Measurements from ENCODE around the gene NCMAP.
"Not testable (repeated sequence)": the region's sequence is repeated elsewhere in the genome, so short reads cannot be mapped to it uniquely, and the experiment has no call there.

Gene NCMAP

DNA sequence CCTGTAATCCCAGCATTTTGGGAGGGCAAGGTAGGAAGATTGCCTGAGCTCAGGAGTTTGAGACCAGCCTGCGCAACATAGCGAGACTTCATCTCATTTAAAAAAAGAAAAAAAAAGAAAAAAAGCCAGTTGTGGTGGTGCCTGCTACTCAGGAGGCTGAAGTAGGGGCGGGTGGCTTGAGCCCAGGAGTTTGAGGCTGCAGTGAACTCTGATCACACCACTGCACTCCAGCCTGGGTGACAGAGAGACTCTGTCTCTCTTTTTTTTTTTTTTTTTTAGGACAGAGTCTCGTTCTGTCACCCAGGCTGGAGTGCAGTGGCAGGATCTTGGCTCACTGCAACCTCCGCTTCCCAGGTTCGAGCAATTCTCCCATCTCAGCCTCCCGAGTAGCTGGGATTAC lies 26.6 kb upstream of the NCMAP start:
- not testable (repeated sequence) for H3K4me3 Mint-ChIP-seq; H3K27me3 Mint-ChIP-seq (ENCODE audit: low read depth); H3K9me3 Mint-ChIP-seq; H3K27ac Mint-ChIP-seq
- Mint-ChIP-seq H3K4me1 (ENCODE audit: low read depth) (peaks cover 29% of the 10 kb centered on the region), H3K36me3 (ENCODE audit: low read depth) (peaks cover 32% of the 10 kb centered on the region)

DNA sequence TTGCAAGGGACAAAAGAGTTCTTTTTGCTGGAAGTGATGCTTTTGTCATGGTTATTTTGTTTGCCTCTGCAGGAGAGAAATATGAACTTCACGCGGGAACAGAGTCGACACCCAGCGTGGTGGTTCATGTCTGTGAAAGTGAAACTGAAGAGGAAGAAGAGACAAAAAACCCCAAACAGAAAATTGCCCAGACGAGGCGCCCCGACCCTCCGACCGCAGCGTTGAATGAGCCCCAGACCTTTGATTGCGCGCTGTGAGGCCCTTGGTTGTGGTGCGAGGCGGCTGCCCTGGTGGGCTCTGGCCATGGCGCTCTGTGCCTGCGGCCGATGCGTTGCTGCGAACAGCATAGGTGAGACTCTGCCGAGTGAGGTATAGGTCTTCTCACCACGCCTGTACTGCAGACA lies 20.9 kb upstream of the NCMAP start:
- H3K27me3 Mint-ChIP-seq (ENCODE audit: low read depth): no peaks in the 10 kb centered on the region
- H3K4me3 Mint-ChIP-seq: peak overlapping the region; percentile 86
- H3K4me1 Mint-ChIP-seq (ENCODE audit: low read depth): peaks cover 40% of the 10 kb centered on the region
- peaks cover 53% of the 10 kb centered on the region for H3K36me3 Mint-ChIP-seq (ENCODE audit: low read depth)
- peak overlapping the region; percentile 96 for H3K27ac Mint-ChIP-seq
- no peaks in the 10 kb centered on the region for H3K9me3 Mint-ChIP-seq

DNA sequence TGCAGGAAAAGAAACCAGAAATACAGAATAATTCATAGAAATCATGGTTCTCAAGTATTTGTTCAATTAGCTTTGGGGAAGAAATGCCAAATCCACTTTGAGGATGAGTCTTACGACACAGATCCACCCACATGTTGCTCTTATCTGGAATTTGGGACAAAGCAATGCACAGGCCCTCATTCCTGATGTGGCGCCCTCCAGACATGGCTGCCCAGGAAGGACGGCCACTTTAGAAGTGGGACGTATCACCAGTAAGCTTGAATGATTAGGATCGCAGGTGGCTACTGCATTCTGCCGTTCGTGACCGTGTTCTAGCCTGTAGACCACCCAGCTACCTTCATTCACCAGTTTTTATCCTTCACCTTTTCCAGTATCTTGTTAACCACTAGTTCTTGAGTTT lies 20.1 kb upstream of the NCMAP start:
- Mint-ChIP-seq H3K4me3 (peak overlapping the region; percentile 86), H3K4me1 (ENCODE audit: low read depth) (peaks cover 48% of the 10 kb centered on the region), H3K36me3 (ENCODE audit: low read depth) (peaks cover 60% of the 10 kb centered on the region), H3K9me3 (no peaks in the 10 kb centered on the region), H3K27me3 (ENCODE audit: low read depth) (no peaks in the 10 kb centered on the region), H3K27ac (peak overlapping the region; percentile 96)

DNA sequence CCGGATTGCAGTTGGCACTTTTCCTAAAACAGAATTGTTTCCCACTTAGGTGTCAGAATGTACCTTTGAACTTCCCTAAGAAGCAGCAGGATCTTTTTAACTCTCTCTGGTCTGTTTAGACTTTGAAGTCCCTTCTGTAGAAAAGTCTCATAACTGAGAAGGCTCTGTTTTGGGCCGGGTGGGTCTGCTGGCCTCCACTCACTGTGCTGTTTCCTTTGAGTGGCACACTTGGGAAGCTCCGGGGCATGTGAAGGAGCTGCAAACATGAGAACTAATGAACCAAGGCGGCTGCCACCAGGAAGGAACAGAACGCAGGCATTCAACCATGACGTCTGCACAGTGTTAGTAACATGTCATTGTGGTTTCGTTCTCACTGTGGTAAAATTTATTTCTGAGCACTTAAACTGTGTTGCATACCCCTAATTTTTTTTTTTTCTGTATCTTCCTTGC lies 19.5 kb upstream of the NCMAP start:
- Mint-ChIP-seq H3K27ac (peak overlapping the region; percentile 96), H3K9me3 (no peaks in the 10 kb centered on the region), H3K4me3 (peak overlapping the region; percentile 86), H3K27me3 (ENCODE audit: low read depth) (no peaks in the 10 kb centered on the region), H3K36me3 (ENCODE audit: low read depth) (peaks cover 56% of the 10 kb centered on the region), H3K4me1 (ENCODE audit: low read depth) (peaks cover 54% of the 10 kb centered on the region)

DNA sequence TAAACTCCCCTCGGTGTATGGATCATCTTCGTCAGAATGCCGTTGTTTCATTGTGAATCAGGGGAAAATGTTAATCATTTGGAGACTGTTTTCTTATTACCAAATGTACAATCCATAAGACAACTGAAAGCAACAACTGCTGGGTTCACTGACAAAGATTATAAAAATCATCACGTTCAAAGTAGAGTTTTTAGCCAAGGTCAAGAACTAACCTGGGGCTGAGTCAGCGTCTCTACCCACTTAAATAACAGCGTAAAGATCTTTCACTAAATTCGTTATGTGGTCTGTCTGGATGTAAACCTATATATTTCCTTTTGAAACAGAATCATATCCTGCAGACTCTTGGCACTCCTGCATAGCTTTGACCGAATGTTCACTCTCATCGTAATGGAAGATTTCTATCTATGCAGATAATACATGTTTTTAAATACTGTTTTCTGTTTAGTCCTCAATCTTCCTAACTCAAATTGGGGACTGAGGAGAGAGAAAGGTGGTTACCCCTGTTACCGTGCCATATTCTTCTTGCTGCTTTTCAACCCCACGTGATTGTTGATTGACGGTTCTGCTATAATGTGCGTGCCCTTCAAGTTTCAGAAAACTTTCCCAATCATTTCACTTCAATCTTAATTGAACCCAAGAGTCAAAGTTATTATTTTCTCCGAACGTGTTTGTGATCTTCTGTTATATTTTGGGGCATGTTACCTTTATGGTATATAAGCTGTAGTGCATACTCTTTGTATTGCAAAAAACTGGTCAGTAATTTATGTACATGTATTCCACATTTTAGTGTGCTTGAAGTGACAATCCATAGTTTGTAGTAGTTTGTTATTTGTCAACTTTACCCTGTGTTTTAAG lies 15.6 kb upstream of the NCMAP start:
- Mint-ChIP-seq H3K4me1 (ENCODE audit: low read depth) (peaks cover 48% of the 10 kb centered on the region), H3K27me3 (ENCODE audit: low read depth) (peaks cover 3% of the 10 kb centered on the region), H3K4me3 (peak overlapping the region; percentile 1)

DNA sequence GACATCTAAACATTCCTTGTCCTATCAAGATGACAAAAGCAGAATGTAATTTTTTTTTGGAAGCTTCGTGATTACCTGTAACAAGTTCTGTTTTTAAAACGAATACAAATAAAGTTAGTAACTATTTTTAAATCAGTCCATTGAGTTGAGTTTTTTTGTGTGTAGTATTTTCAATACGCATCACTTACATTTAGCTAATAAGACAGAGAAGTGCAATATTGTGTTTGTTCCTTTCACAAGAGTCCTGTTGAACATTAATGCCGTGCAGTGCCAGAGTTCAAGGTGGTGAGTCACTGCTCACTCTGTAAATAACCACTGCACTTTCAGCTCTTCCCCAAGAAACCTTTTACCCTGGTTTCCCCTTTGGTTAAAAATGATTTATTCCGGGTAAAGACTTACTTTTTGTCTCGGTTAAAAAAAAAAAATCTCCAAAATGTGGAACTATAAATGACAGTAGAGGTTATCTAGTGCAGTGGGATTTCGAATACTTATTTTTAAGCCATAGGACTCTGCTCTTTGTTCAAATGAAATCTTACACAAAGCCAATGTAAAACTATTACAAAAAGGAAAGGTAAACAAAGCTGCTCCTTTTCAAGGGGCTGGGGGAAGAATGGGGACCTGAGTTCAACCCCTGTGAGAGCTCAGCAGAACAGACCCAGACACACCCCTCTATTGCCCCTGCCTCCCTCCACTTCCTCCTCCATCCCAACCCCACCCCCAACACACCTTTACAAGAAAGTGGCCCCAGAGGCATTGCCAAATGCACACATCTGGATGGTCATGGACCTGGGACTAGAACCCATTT lies 14.8 kb upstream of the NCMAP start:
- Mint-ChIP-seq H3K4me1 (ENCODE audit: low read depth) (peaks cover 46% of the 10 kb centered on the region), H3K27ac (peak overlapping the region; percentile 20), H3K36me3 (ENCODE audit: low read depth) (peaks cover 27% of the 10 kb centered on the region), H3K9me3 (no peaks in the 10 kb centered on the region), H3K4me3 (no peak overlapping the region), H3K27me3 (ENCODE audit: low read depth) (peaks cover 8% of the 10 kb centered on the region)

More for the DNA sequence above, 15.6 kb upstream of the NCMAP start:
- peak overlapping the region; percentile 52 for H3K27ac Mint-ChIP-seq
- H3K36me3 Mint-ChIP-seq (ENCODE audit: low read depth): peaks cover 33% of the 10 kb centered on the region
- H3K9me3 Mint-ChIP-seq: no peaks in the 10 kb centered on the region

DNA sequence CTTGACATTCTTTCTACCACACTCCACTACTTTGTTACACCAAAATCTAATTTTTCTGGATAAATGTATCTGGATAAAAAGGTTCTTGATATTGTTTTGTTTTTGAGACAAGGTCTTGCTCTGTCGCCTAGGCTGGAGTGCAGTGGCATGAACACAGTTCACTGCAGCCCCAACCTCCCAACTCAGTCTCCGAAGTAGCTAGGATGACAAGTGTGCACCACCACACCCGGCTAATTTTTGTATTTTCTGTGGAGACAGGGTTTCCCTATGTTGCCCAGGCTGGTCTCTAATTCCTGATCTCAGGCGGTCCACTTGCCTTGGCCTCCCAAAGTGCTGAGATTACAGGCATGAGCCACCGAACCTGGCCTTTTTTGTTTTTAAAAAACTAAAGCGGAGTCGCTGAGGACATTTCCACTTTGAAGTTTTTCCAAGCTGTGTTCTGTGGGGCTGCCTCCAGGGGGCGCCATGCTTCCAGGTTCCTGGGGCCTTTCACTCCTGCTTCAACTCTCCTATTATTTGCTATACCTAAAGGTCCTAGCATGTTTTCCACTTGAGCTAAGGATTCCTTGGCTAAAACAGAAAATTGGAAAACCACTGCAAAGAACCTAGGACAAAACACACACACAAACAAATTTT lies 14.1 kb upstream of the NCMAP start:
- Mint-ChIP-seq H3K27me3 (ENCODE audit: low read depth) (peaks cover 8% of the 10 kb centered on the region), H3K4me1 (ENCODE audit: low read depth) (peaks cover 39% of the 10 kb centered on the region), H3K27ac (no peak overlapping the region), H3K36me3 (ENCODE audit: low read depth) (peaks cover 20% of the 10 kb centered on the region), H3K4me3 (no peak overlapping the region), H3K9me3 (no peaks in the 10 kb centered on the region)

DNA sequence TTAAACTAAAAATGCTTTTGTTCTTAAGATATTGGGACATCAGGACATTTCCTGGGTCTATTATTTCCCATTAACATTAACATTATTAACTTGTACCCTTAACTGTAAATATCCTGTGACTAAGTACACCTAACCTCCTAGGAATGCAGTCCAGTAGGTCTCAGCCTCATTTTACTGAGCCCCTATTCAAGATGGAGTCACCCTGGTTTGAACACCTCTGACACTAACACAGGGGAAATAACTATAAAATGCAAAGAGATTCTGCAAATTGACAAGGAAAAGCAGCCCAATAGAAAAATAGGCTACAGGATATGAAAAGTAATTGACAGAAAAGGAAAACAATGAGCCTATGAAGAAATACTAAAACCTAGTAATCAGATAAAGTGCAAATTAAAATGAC lies 11.6 kb upstream of the NCMAP start:
- H3K4me3 Mint-ChIP-seq: no peak overlapping the region
- H3K4me1 Mint-ChIP-seq (ENCODE audit: low read depth): peaks cover 31% of the 10 kb centered on the region
- peaks cover 10% of the 10 kb centered on the region for H3K36me3 Mint-ChIP-seq (ENCODE audit: low read depth)
- H3K9me3 Mint-ChIP-seq: no peaks in the 10 kb centered on the region
- H3K27me3 Mint-ChIP-seq (ENCODE audit: low read depth): peaks cover 22% of the 10 kb centered on the region
- no peak overlapping the region for H3K27ac Mint-ChIP-seq

DNA sequence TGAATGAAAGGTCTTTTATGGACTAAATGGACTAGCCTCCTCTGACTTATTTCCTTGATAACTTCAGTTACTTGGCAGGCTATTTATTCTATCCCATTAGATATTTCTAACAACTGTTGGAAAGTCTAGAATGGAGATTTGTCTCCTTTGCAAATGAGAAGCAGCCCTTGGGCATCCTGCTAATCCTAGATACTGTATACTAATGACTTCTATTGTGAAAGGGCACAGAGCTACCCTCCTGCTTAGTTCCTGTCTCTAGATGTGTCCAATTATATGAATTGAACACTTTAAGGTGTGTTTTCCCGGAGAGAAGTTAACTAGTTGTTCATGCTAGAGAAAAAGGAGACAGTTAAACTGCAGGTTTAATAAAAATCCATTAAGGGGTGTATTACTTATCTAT lies 10.2 kb upstream of the NCMAP start:
- H3K4me1 Mint-ChIP-seq (ENCODE audit: low read depth): peaks cover 22% of the 10 kb centered on the region
- no peaks in the 10 kb centered on the region for H3K9me3 Mint-ChIP-seq
- no peak overlapping the region for H3K27ac Mint-ChIP-seq
- no peak overlapping the region for H3K4me3 Mint-ChIP-seq
- H3K27me3 Mint-ChIP-seq (ENCODE audit: low read depth): peaks cover 32% of the 10 kb centered on the region
- peaks cover 1% of the 10 kb centered on the region for H3K36me3 Mint-ChIP-seq (ENCODE audit: low read depth)

DNA sequence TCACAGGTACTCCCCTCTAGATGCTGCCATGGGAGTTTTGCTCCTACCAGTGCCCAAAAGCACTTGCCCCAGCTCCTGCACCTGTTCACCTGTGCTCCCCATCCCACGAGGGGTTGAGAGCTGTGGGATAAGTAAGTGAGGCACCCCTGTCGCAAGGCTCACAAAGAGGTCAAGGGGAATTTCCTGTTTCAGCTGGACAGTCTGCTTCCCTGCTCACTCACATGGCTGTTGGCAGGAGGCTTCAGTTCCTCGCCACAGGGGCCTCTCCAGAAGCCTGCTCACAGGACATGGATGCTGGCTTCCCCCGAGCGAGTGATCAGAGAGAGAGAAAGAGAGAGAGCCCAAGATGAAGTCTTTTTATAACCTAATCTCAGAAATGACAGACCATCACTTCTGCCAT lies 8.7 kb upstream of the NCMAP start:
- no peaks in the 10 kb centered on the region for H3K9me3 Mint-ChIP-seq
- peaks cover 9% of the 10 kb centered on the region for H3K4me1 Mint-ChIP-seq (ENCODE audit: low read depth)
- H3K36me3 Mint-ChIP-seq (ENCODE audit: low read depth): no peaks in the 10 kb centered on the region
- no peak overlapping the region for H3K27ac Mint-ChIP-seq
- no peak overlapping the region for H3K4me3 Mint-ChIP-seq
- peaks cover 40% of the 10 kb centered on the region for H3K27me3 Mint-ChIP-seq (ENCODE audit: low read depth)

DNA sequence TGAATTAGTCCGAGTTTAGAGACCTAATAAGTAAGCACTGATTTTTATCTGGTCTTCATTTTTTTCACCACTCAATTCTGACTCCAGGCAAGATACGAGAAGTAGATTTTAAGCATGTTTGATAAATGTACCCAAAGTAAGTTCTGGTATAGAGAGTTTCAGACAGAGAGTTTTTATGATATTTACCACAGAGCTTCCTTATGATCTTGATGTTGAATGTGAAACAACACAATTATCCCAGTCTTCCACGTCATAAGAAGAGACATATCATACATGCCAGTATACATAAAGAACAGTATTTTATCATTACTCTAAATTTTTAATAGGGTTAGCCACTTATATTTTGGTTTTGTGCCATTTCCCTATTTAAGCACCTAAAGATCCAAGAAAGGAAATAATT lies 7.8 kb upstream of the NCMAP start:
- Mint-ChIP-seq H3K27ac (no peak overlapping the region), H3K4me3 (no peak overlapping the region), H3K27me3 (ENCODE audit: low read depth) (peaks cover 44% of the 10 kb centered on the region), H3K9me3 (no peaks in the 10 kb centered on the region), H3K36me3 (ENCODE audit: low read depth) (no peaks in the 10 kb centered on the region), H3K4me1 (ENCODE audit: low read depth) (peaks cover 9% of the 10 kb centered on the region)

DNA sequence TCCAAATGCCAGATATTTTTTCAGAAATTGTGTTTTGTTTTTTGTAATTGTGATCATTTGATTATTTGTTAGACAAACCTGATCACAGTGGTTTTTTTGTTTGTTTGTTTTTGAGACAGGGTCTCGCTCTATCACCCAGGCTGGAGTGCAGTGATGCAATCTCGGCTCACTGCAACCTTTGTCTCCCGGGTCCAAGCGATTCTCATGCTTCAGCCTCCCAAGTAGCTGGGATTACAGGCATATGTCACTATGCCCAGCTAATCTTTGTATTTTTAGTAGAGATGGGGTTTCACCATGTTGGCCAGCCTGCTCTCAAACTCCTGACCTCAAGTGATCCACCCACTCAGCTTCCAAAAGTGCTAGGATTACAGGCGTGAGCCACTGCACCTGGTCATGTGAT lies 6.7 kb upstream of the NCMAP start:
- H3K27ac Mint-ChIP-seq; H3K4me3 Mint-ChIP-seq; H3K9me3 Mint-ChIP-seq; H3K4me1 Mint-ChIP-seq (ENCODE audit: low read depth); H3K36me3 Mint-ChIP-seq (ENCODE audit: low read depth): not testable (repeated sequence)
- H3K27me3 Mint-ChIP-seq (ENCODE audit: low read depth): peaks cover 54% of the 10 kb centered on the region

DNA sequence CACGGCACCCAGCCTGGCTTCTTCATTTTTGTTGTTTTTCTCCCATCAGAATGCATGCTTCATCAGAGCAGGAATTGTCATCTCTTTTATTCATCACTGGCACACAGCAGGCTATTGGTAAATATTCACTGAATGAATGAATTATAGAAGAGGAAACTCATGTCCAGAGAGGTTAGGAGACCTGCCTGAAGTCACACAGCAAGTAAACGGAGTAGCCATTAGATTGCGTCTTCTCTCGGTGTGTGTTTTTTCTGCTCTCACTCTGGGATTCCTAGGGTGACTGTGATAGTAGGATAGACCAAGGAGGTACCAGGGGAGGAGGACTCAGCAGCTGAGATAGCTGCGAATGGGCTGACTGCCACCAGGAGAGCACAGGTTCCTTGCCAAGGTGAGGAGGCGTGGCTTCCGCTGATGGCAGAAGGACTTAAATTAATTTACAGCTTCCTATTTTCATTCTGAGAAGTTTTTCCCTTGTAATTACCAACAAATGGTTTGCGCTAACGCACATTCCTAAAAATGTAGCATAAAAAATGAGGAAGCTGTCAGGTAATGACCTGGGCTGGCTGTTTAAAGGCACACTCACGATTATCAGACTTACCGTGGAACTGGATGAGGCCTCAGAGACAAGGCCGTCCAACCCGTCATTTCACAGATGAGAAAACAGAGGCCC lies 4.5 kb upstream of the NCMAP start:
- Mint-ChIP-seq H3K4me1 (ENCODE audit: low read depth) (peaks cover 4% of the 10 kb centered on the region), H3K27ac (no peak overlapping the region), H3K36me3 (ENCODE audit: low read depth) (no peaks in the 10 kb centered on the region), H3K4me3 (no peak overlapping the region), H3K9me3 (no peaks in the 10 kb centered on the region), H3K27me3 (ENCODE audit: low read depth) (peaks cover 65% of the 10 kb centered on the region)

DNA sequence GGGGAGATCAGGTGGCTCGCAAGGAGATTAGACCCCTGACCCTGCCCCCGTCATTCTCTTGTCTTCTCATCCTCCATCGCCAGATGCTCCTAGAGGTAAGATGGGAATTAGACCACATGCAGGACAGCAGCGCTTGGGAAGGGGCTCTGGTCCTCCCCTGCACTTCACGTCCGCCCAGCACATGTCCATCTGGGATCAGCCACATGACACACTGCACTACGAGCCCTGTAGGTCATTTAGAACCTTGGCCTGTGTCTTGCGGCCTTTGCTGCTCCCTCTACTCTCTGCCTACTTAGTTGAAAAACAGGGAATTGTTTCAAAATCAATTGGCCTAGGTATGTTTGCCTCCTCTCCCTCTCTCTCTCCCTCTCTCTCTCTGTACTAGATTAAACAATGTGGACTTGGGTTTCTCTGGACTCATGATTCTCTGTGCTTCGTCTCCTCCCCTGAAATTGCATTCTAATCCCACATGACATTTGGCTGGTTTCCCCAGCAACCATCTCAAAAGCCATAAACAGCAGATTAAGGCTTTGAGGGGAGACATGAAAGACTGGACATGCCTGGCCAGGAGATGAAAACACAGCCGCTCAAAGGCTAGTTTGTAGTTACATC lies 3.8 kb upstream of the NCMAP start:
- Mint-ChIP-seq H3K27ac (no peak overlapping the region), H3K9me3 (no peaks in the 10 kb centered on the region), H3K27me3 (ENCODE audit: low read depth) (peaks cover 71% of the 10 kb centered on the region), H3K36me3 (ENCODE audit: low read depth) (no peaks in the 10 kb centered on the region), H3K4me1 (ENCODE audit: low read depth) (peaks cover 4% of the 10 kb centered on the region), H3K4me3 (no peak overlapping the region)
